ENCODE measurements around the gene SPI1. TPM values are rescaled to one million over a fixed set of nuclear protein-coding genes. Genes with fewer than 3 reads are reported as not detected.
"Not testable (repeated sequence)": the region's sequence is repeated elsewhere in the genome, so short reads cannot be mapped to it uniquely, and the experiment has no call there.

The SPI1 gene
- total and polyA plus RNA-seq, 2 experiments from 2014 or later, result 0.30 TPM; not detected in 1

DNA sequence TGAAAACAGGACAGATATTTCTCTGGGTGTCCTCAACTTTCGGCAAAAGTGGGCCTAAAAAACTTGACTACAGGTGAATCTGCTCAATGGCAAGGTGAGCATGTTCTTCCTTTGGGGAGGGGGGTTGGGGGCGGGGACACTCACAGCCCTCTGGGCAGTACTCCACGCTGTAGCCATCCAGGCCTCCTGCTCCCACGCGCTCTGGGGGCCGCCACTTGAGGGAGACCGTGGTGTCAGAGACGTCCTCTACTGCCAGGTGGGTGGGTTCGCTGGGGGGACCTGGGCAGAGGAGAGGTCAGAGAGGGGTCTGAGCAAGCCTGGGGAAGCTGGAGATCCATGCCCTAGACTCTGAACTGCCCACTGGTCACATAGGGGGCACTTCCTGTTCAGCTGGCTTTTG is 42.6 kb downstream of the SPI1 start:
- no peak overlapping the region for H3K4me2 ChIP-seq (ENCODE audit: unreplicated experiment)
- 80 to 89% methylated on average over 7 to 9 of the region's 9 CpGs for WGBS, 2 experiments (ENCODE audit: low coverage in 1 of 2, low lambda C conversion rate in 2 of 2, missing lambda C conversion rate in 2 of 2)
- no peak overlapping the region for H3K9ac ChIP-seq
- no peaks in the 10 kb centered on the region for H3K36me3 ChIP-seq (ENCODE audit: low read depth)
- no peak overlapping the region for H3K27ac ChIP-seq
- H3K4me1 ChIP-seq (ENCODE audit: insufficient read depth), result no peaks in the 10 kb centered on the region
- in situ Hi-C loops (cut with MboI), result no loop called here
- H3K4me3 ChIP-seq, result no peak overlapping the region
- H3K27me3 ChIP-seq (replicated peaks; ENCODE audit: insufficient read depth), result no peaks in the 10 kb centered on the region
- H4K20me1 ChIP-seq (ENCODE audit: insufficient read depth), result no peaks in the 10 kb centered on the region
- no peaks in the 10 kb centered on the region for H3K9me2 ChIP-seq (ENCODE audit: insufficient read depth)
- H2AFZ ChIP-seq, result no peak overlapping the region
- no peaks in the 10 kb centered on the region for H3F3A ChIP-seq (ENCODE audit: insufficient read depth)
- no peak for DNase-seq
- no peaks in the 10 kb centered on the region for H3K79me2 ChIP-seq (ENCODE audit: insufficient read depth)
- no peaks in the 10 kb centered on the region for H3K9me3 ChIP-seq (ENCODE audit: low read depth)
- TF ChIP-seq EZH2phosphoT487 (IDR thresholded peaks at IDR 0.05; ENCODE audit: insufficient read depth, low read depth), result no peak
- TF ChIP-seq EZH2 (IDR thresholded peaks at IDR 0.05; ENCODE audit: insufficient read depth, poor library complexity, severe bottlenecking), result no peak

DNA sequence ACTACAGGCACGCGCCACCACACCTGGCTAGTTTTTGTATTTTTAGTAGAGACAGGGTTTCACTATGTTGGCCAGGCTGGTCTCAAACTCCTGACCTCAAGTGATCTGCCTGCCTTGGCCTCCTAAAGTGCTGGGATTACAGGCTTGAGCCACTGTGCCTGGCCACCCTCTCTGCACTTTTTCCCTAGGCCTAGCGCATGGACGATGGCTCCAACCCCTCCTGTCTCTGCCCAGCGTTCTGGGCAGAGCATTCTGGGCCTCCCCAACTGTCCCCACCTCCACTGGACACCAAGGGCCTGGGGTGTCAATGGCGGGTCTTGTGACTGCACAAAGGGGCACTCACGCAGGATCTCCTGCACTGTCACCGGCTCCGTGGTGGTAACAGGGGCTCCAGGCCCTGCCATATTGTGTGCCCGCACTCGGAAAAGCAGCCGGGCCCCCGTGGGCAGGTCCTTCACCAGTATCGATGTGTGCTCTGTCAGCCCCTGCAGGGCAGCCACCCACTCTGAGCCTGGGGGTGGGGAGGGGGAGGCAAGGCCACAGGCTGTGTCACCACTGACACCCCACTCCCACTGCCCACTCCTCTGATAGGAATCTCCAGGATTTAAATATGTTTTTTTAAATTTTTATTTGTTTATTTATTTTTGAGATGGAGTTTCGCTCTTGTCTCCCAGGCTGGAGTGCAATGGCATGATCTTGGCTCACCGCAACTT is 43.5 kb downstream of the SPI1 start:
- H3K9me3 ChIP-seq (ENCODE audit: low read depth); H3K27me3 ChIP-seq (replicated peaks; ENCODE audit: insufficient read depth); H2AFZ ChIP-seq; H3K36me3 ChIP-seq (ENCODE audit: low read depth); H3K4me3 ChIP-seq; DNase-seq; H3K27ac ChIP-seq; H4K20me1 ChIP-seq (ENCODE audit: insufficient read depth); H3K79me2 ChIP-seq (ENCODE audit: insufficient read depth); H3K9me2 ChIP-seq (ENCODE audit: insufficient read depth); H3K4me1 ChIP-seq (ENCODE audit: insufficient read depth); H3K4me2 ChIP-seq (ENCODE audit: unreplicated experiment); in situ Hi-C loops (cut with MboI); H3F3A ChIP-seq (ENCODE audit: insufficient read depth); H3K9ac ChIP-seq: not testable (repeated sequence)
- WGBS, 2 experiments (ENCODE audit: low coverage in 1 of 2, low lambda C conversion rate in 2 of 2, missing lambda C conversion rate in 2 of 2), result 78 to 82% methylated on average over 16 of the region's 16 CpGs

DNA sequence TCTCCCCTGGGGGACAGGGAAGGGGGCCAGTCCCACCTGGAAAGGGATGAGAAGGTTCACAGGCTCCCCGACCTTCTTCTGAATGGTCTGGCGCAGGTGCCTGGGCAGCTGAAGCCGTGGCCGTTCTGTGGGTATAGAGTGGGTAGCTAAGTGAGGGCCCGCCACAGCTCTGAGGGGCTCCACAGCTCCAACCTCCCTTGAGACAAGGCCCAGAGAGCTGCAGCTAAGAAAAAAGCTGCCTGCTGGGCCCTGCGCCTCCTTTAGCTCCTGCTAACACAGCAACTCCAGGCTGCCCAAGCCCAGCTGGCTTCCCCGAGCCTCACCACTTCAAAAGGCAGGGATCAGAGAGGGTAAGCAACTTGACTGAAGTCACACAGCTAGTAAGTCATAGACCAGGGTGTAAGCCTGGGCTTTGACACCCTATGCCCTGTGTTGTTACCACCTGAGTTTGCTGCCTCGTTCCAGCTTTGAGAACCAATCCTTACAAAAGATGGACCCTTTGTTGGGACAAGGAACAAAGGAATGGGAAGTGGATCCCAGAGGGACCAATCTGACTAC is 44.4 kb downstream of the SPI1 start:
- H3K9ac ChIP-seq, result no peak overlapping the region
- DNase-seq, result no peak
- WGBS, 2 experiments (ENCODE audit: low coverage in 1 of 2, low lambda C conversion rate in 2 of 2, missing lambda C conversion rate in 2 of 2), result 75 to 77% methylated on average over 8 of the region's 8 CpGs
- no peaks in the 10 kb centered on the region for H3K4me1 ChIP-seq (ENCODE audit: insufficient read depth)
- no peaks in the 10 kb centered on the region for H3K27me3 ChIP-seq (replicated peaks; ENCODE audit: insufficient read depth)
- H3K36me3 ChIP-seq (ENCODE audit: low read depth), result no peaks in the 10 kb centered on the region
- in situ Hi-C loops (cut with MboI), result no loop called here
- H4K20me1 ChIP-seq (ENCODE audit: insufficient read depth), result no peaks in the 10 kb centered on the region
- TF ChIP-seq EZH2 (IDR thresholded peaks at IDR 0.05; ENCODE audit: insufficient read depth, poor library complexity, severe bottlenecking) (no peak), EZH2phosphoT487 (IDR thresholded peaks at IDR 0.05; ENCODE audit: insufficient read depth, low read depth) (no peak)
- H3K27ac ChIP-seq, result no peak overlapping the region
- no peaks in the 10 kb centered on the region for H3K79me2 ChIP-seq (ENCODE audit: insufficient read depth)
- no peak overlapping the region for H3K4me2 ChIP-seq (ENCODE audit: unreplicated experiment)
- peaks cover 3% of the 10 kb centered on the region; the same call in 1 of the 2 replicates for H3F3A ChIP-seq (ENCODE audit: insufficient read depth)
- no peak overlapping the region for H2AFZ ChIP-seq
- H3K9me3 ChIP-seq (ENCODE audit: low read depth), result no peaks in the 10 kb centered on the region
- H3K9me2 ChIP-seq (ENCODE audit: insufficient read depth), result no peaks in the 10 kb centered on the region
- no peak overlapping the region for H3K4me3 ChIP-seq

DNA sequence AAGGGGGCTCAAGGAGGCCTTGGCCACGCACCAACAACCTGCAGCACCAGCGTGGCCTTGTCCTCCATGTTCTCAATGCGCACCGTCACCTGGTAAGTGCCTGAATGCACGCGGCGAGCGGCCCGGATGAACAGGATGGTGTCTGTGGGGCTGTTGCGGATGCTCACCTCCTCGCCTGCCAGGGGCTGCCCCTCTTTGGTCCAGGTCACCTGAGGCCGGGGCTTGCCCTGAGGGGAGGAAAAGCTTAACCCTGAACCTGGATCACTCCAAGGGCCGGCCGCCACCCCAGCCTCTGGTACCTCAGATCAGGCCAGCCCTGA is 44.9 kb downstream of the SPI1 start:
- no peak overlapping the region for H3K4me2 ChIP-seq (ENCODE audit: unreplicated experiment)
- H3K27ac ChIP-seq, result no peak overlapping the region
- no peaks in the 10 kb centered on the region for H3K27me3 ChIP-seq (replicated peaks; ENCODE audit: insufficient read depth)
- TF ChIP-seq EZH2phosphoT487 (IDR thresholded peaks at IDR 0.05; ENCODE audit: insufficient read depth, low read depth) (no peak), EZH2 (IDR thresholded peaks at IDR 0.05; ENCODE audit: insufficient read depth, poor library complexity, severe bottlenecking) (no peak)
- no peaks in the 10 kb centered on the region for H3K9me2 ChIP-seq (ENCODE audit: insufficient read depth)
- no peaks in the 10 kb centered on the region for H4K20me1 ChIP-seq (ENCODE audit: insufficient read depth)
- H3K4me1 ChIP-seq (ENCODE audit: insufficient read depth), result no peaks in the 10 kb centered on the region
- no peaks in the 10 kb centered on the region for H3K9me3 ChIP-seq (ENCODE audit: low read depth)
- WGBS, 2 experiments (ENCODE audit: low coverage in 1 of 2, low lambda C conversion rate in 2 of 2, missing lambda C conversion rate in 2 of 2), result 88 to 93% methylated on average over 12 to 14 of the region's 14 CpGs
- no peaks in the 10 kb centered on the region for H3K79me2 ChIP-seq (ENCODE audit: insufficient read depth)
- H3K36me3 ChIP-seq (ENCODE audit: low read depth), result no peaks in the 10 kb centered on the region
- H3F3A ChIP-seq (ENCODE audit: insufficient read depth), result peaks cover 3% of the 10 kb centered on the region; the same call in 1 of the 2 replicates
- in situ Hi-C loops (cut with MboI), result no loop called here
- H3K4me3 ChIP-seq, result no peak overlapping the region
- DNase-seq, result no peak
- no peak overlapping the region for H2AFZ ChIP-seq
- H3K9ac ChIP-seq, result no peak overlapping the region
